Adipose tissue (tissue), 3 donors: ENCODE results near the gene SH2D6. TPM values are rescaled to one million over a fixed set of nuclear protein-coding genes. Genes with fewer than 3 reads are reported as not detected.

Experiments used
- H3K27ac ChIP-seq: one replicate; pipeline ENCODE4 v1.5.1; 2013; ENCODE audit warnings: low read depth, low read length
- WGBS, 3 donors: extraction: QIAGEN DNeasy Blood & Tissue Kit; methylation state at CpG; one replicate each; pipeline ENCODE4 v1.1.7; 2013; 5-methylcytosine and 5-hydroxymethylcytosine counted together
- polyA plus RNA-seq, 3 donors: library from polyadenylated mRNA; stranded (reverse); fragments of 200-250 nt; gene quantifications; one replicate each; pipeline ENCODE4 v1.2.3, GENCODE V29; 2013
- donor health status: healthy with polysubstance abuse.
- donor health status: Bipolar disorder and iron deficiency.
- donor health status: healthy.

The SH2D6 gene
- polyA plus RNA-seq, 3 donors: 0.40 to 0.89 TPM; not detected in 1

GRCh38 chr2:85449214-85449588 is 30.7 kb downstream of the SH2D6 start:
- WGBS, 3 donors: 72 to 91% (median 89%) methylated on average over 7 of the region's 7 CpGs
- no peak overlapping the region for H3K27ac ChIP-seq

- no peak overlapping the region for H3K27ac ChIP-seq
- WGBS, 3 donors: 90 to 93% (median 92%) methylated on average over 1 of the region's 1 CpG
Observed at GRCh38 chr2:85452237-85452636, 33.7 kb downstream of the SH2D6 start.

GRCh38 chr2:85453571-85453970 is 35.1 kb downstream of the SH2D6 start:
- 50 to 75% (median 71%) methylated on average over 7 of the region's 7 CpGs for WGBS, 3 donors
- H3K27ac ChIP-seq: no peak overlapping the region

- WGBS, 3 donors: 59 to 75% (median 67%) methylated on average over 1 of the region's 1 CpG
Observed at GRCh38 chr2:85455552-85456090, 37.1 kb downstream of the SH2D6 start.

GRCh38 chr2:85457043-85457442 is 38.5 kb downstream of the SH2D6 start:
- 79 to 83% (median 82%) methylated on average over 5 of the region's 5 CpGs for WGBS, 3 donors
- no peak overlapping the region for H3K27ac ChIP-seq

More at GRCh38 chr2:85455552-85456090, 37.1 kb downstream of the SH2D6 start:
- no peak overlapping the region for H3K27ac ChIP-seq

- H3K27ac ChIP-seq: no peak overlapping the region
- 75 to 80% (median 77%) methylated on average over 6 of the region's 6 CpGs for WGBS, 3 donors
Observed at GRCh38 chr2:85457877-85458316, 39.4 kb downstream of the SH2D6 start.

- no peak overlapping the region for H3K27ac ChIP-seq
- 84 to 92% (median 86%) methylated on average over 12 of the region's 12 CpGs for WGBS, 3 donors
Observed at GRCh38 chr2:85458601-85459563, 40.4 kb downstream of the SH2D6 start.

- 93 to 94% (median 93%) methylated on average over 1 of the region's 1 CpG for WGBS, 3 donors
- H3K27ac ChIP-seq: no peak overlapping the region
Observed at GRCh38 chr2:85459771-85460170, 41.3 kb downstream of the SH2D6 start.

GRCh38 chr2:85462322-85462721 is 43.8 kb downstream of the SH2D6 start:
- H3K27ac ChIP-seq: no peak overlapping the region
- WGBS, 3 donors: 88 to 92% (median 91%) methylated on average over 2 of the region's 2 CpGs

GRCh38 chr2:85468096-85468703 is 49.7 kb downstream of the SH2D6 start:
- H3K27ac ChIP-seq: no peak overlapping the region
- whole genome bisulfite sequencing, 3 donors: 76 to 81% (median 78%) methylated on average over 8 of the region's 8 CpGs

GRCh38 chr2:85468704-85469349 is 50.3 kb downstream of the SH2D6 start:
- H3K27ac ChIP-seq: no peak overlapping the region
- WGBS, 3 donors: 36 to 75% (median 73%) methylated on average over 12 of the region's 12 CpGs

- 23 to 36% (median 35%) methylated on average over 11 of the region's 11 CpGs for WGBS, 3 donors
- H3K27ac ChIP-seq: no peak overlapping the region
Observed at GRCh38 chr2:85470850-85471800, 52.6 kb downstream of the SH2D6 start.

- no peak overlapping the region for H3K27ac ChIP-seq
- 82 to 86% (median 83%) methylated on average over 4 of the region's 4 CpGs for WGBS, 3 donors
Observed at GRCh38 chr2:85472261-85472660, 53.7 kb downstream of the SH2D6 start.

GRCh38 chr2:85475799-85476490 is 57.4 kb downstream of the SH2D6 start:
- 61 to 74% (median 73%) methylated on average over 3 of the region's 3 CpGs for WGBS, 3 donors
- no peak overlapping the region for H3K27ac ChIP-seq

- no peak overlapping the region for H3K27ac ChIP-seq
- 31 to 100% (median 91%) methylated on average over 1 of the region's 1 CpG for WGBS, 3 donors
Observed at GRCh38 chr2:85476624-85477023, 58.1 kb downstream of the SH2D6 start.

- WGBS, 3 donors: 85 to 89% (median 88%) methylated on average over 2 of the region's 2 CpGs
- H3K27ac ChIP-seq: no peak overlapping the region
Observed at GRCh38 chr2:85477884-85478283, 59.4 kb downstream of the SH2D6 start.
